Measurements from ENCODE around the gene AFAP1L2.

DNA sequence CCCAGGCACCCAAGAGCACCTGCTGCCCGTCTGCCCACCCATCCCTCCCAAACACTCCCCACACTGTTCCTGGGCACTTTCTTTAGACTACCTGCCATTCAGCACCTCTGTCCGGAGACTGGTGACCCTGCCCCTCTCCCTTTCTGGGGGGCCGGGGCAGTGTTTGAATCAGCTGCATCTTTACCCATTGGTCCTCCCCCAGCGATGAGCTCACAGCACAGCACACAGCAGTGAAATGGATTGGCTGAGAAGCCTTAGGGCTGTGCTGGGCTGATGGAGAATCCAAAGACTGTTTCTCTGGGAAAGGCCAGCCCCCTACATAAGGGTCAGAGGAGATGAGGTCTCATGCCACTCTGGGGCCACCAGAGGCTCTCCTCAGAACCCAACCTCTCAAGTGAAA is 125.0 kb downstream of the AFAP1L2 start:
- TF ChIP-seq, protein P1, sequence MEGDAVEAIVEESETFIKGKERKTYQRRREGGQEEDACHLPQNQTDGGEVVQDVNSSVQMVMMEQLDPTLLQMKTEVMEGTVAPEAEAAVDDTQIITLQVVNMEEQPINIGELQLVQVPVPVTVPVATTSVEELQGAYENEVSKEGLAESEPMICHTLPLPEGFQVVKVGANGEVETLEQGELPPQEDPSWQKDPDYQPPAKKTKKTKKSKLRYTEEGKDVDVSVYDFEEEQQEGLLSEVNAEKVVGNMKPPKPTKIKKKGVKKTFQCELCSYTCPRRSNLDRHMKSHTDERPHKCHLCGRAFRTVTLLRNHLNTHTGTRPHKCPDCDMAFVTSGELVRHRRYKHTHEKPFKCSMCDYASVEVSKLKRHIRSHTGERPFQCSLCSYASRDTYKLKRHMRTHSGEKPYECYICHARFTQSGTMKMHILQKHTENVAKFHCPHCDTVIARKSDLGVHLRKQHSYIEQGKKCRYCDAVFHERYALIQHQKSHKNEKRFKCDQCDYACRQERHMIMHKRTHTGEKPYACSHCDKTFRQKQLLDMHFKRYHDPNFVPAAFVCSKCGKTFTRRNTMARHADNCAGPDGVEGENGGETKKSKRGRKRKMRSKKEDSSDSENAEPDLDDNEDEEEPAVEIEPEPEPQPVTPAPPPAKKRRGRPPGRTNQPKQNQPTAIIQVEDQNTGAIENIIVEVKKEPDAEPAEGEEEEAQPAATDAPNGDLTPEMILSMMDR (IDR thresholded peaks at IDR 0.05), result no peak
- TF ChIP-seq POLR2AphosphoS5 (IDR thresholded peaks at IDR 0.05), result no peak
- no peak for TF ChIP-seq POLR2A (IDR thresholded peaks at IDR 0.05)
